Gastroesophageal sphincter (tissue), 3 donors: ENCODE data around the gene HMGN4.

ENCODE experiments used
- EP300 ChIP-seq: sonication (generic); formaldehyde crosslinking; IDR thresholded peaks from one replicate; pipeline ENCODE4 v1.6.1; 2017; ENCODE audit warnings: antibody characterized with exemption, mild to moderate bottlenecking
- POLR2A ChIP-seq, 2 donors: fragments of 450-650 bp; IDR thresholded peaks; one replicate each; pipeline ENCODE4 v1.6.1; 2017; ENCODE audit warnings: antibody characterized with exemption in 2 of 2, mild to moderate bottlenecking in 2 of 2, moderate library complexity in 1 of 2
- TF ChIP-seq, protein P1 (sequence below), 4 experiments: fragments of 200-600 bp in 2 of 4; fragments of 450-650 bp in 2 of 4; sonication (generic) in 1 of 4; IDR thresholded peaks; one replicate each; pipeline ENCODE4 v1.5.1; 2017 to 2019; ENCODE audit warnings: antibody characterized with exemption in 4 of 4, mild to moderate bottlenecking in 2 of 4, moderate library complexity in 2 of 4

DNA sequence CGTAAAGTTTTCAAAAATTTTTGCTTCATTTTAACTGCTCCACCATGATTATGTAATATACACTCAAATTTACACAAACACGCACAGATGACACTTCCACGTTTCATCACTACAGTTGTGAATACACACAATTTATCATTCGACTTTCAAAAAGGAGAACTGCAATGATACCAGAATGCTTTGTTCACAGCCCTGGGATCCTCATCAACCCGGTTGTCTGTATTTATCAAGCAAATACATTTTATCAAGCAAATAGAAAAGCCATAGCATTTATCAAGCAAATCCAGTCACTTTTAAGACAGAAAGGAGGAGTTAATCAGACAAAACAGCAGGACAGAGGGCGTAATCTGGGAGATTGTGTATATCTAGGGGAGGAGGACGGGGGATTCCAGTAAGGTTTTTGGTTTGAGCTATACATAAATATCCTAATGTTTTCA is 38.3 kb downstream of the HMGN4 start:
- TF ChIP-seq, protein P1, sequence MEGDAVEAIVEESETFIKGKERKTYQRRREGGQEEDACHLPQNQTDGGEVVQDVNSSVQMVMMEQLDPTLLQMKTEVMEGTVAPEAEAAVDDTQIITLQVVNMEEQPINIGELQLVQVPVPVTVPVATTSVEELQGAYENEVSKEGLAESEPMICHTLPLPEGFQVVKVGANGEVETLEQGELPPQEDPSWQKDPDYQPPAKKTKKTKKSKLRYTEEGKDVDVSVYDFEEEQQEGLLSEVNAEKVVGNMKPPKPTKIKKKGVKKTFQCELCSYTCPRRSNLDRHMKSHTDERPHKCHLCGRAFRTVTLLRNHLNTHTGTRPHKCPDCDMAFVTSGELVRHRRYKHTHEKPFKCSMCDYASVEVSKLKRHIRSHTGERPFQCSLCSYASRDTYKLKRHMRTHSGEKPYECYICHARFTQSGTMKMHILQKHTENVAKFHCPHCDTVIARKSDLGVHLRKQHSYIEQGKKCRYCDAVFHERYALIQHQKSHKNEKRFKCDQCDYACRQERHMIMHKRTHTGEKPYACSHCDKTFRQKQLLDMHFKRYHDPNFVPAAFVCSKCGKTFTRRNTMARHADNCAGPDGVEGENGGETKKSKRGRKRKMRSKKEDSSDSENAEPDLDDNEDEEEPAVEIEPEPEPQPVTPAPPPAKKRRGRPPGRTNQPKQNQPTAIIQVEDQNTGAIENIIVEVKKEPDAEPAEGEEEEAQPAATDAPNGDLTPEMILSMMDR (IDR thresholded peaks at IDR 0.05) = no peak
- no peak for TF ChIP-seq POLR2A (IDR thresholded peaks at IDR 0.05)
- TF ChIP-seq EP300 = no peak
